ENCODE measurements around the gene MICA. TPM values are rescaled to one million over a fixed set of nuclear protein-coding genes. Genes with fewer than 3 reads are reported as not detected.

Gene MICA
- total RNA-seq, 4 donors from 2014 or later = 12.3 to 23.2 (median 15.3) TPM

- 83 to 94% methylated on average over 3 of the region's 3 CpGs for WGBS, 2 donors
- no peaks in the 10 kb centered on the region for H3K9me3 ChIP-seq
- H3K27me3 ChIP-seq = no peaks in the 10 kb centered on the region
- H3K4me3 ChIP-seq (replicated peaks in 1 of 3) = no peak overlapping the region
- H3K4me1 ChIP-seq = no peaks in the 10 kb centered on the region
- DNase-seq = no peak
- TF ChIP-seq POLR2A (IDR thresholded peaks at IDR 0.05) (no peak), CTCF (IDR thresholded peaks at IDR 0.05) (no peak)
- H3K27ac ChIP-seq = no peak overlapping the region
- peaks cover 10 to 27% of the 10 kb centered on the region in 2 donors for H3K36me3 ChIP-seq
- intact Hi-C loops (cut with DNase I) = no loop called here
Observed at GRCh38 chr6:31418251-31418650, 14.9 kb downstream of the MICA start.

GRCh38 chr6:31419842-31420241 is 16.4 kb downstream of the MICA start:
- Histone ChIP-seq H3K9me3 (no peaks in the 10 kb centered on the region), H3K36me3 (peaks cover 10 to 22% of the 10 kb centered on the region in 2 donors), H3K4me3 (replicated peaks in 1 of 3) (no peak overlapping the region), H3K27me3 (no peaks in the 10 kb centered on the region), H3K27ac (no peak overlapping the region), H3K4me1 (no peaks in the 10 kb centered on the region)
- 55 to 57% methylated on average over 2 of the region's 2 CpGs for WGBS, 2 donors
- no peak for DNase-seq
- TF ChIP-seq POLR2A (IDR thresholded peaks at IDR 0.05) (no peak), CTCF (IDR thresholded peaks at IDR 0.05) (no peak)
- intact Hi-C loops (cut with DNase I) = no loop called here

GRCh38 chr6:31420546-31420945 is 17.2 kb downstream of the MICA start:
- intact Hi-C loops (cut with DNase I) = no loop called here
- no peak for DNase-seq
- WGBS, 2 donors = 84 to 90% methylated on average over 2 of the region's 2 CpGs
- H3K27ac ChIP-seq = no peak overlapping the region
- H3K27me3 ChIP-seq = no peaks in the 10 kb centered on the region
- no peaks in the 10 kb centered on the region for H3K4me1 ChIP-seq
- TF ChIP-seq POLR2A (IDR thresholded peaks at IDR 0.05) (no peak), CTCF (IDR thresholded peaks at IDR 0.05) (no peak)
- H3K9me3 ChIP-seq = no peaks in the 10 kb centered on the region
- peaks cover 7 to 15% of the 10 kb centered on the region in 2 donors for H3K36me3 ChIP-seq
- H3K4me3 ChIP-seq (replicated peaks in 1 of 3) = no peak overlapping the region

- Histone ChIP-seq H3K4me1 (no peaks in the 10 kb centered on the region), H3K27me3 (no peaks in the 10 kb centered on the region), H3K36me3 (no peaks in the 10 kb centered on the region), H3K4me3 (replicated peaks in 1 of 3) (no peak overlapping the region), H3K9me3 (no peaks in the 10 kb centered on the region), H3K27ac (no peak overlapping the region)
- 75 to 81% methylated on average over 3 of the region's 3 CpGs for WGBS, 2 donors
- no peak for TF ChIP-seq POLR2A (IDR thresholded peaks at IDR 0.05)
- TF ChIP-seq CTCF (IDR thresholded peaks at IDR 0.05) = no peak
- no peak for DNase-seq
- intact Hi-C loops (cut with DNase I) = no loop called here
Observed at GRCh38 chr6:31422587-31422986, 19.2 kb downstream of the MICA start.

GRCh38 chr6:31423550-31423949 is 20.2 kb downstream of the MICA start:
- DNase-seq = no peak
- H3K27ac ChIP-seq = no peak overlapping the region
- 42 to 47% methylated on average over 3 of the region's 3 CpGs for WGBS, 2 donors
- no peaks in the 10 kb centered on the region for H3K9me3 ChIP-seq
- no peak for TF ChIP-seq POLR2A (IDR thresholded peaks at IDR 0.05)
- TF ChIP-seq CTCF (IDR thresholded peaks at IDR 0.05) = no peak
- H3K4me3 ChIP-seq (replicated peaks in 1 of 3) = no peak overlapping the region
- no peaks in the 10 kb centered on the region for H3K4me1 ChIP-seq
- intact Hi-C loops (cut with DNase I) = no loop called here
- H3K27me3 ChIP-seq = no peaks in the 10 kb centered on the region
- no peaks in the 10 kb centered on the region for H3K36me3 ChIP-seq
